Lower leg skin (tissue), 4 donors: Measurements from ENCODE around the gene AKR1C1. TPM values are rescaled to one million over a fixed set of nuclear protein-coding genes. Genes with fewer than 3 reads are reported as not detected.
"Not testable (repeated sequence)": the region's sequence is repeated elsewhere in the genome, so short reads cannot be mapped to it uniquely, and the experiment has no call there.

Source experiments
- DNase-seq, 2 donors: peaks; one replicate each; pipeline ENCODE4 v3.0.0-alpha.2; 2019; ENCODE audit warnings: low spot score in 2 of 2
- H3K4me3 ChIP-seq: fragments of 200-600 bp; sonication (generic); 2 replicates; pipeline ENCODE4 v1.5.1; 2017; ENCODE audit warnings: mild to moderate bottlenecking, low read depth; ENCODE audit not compliant: poor library complexity, severe bottlenecking
- CTCF ChIP-seq, 3 donors: fragments of 450-650 bp; IDR thresholded peaks; one replicate each; pipeline ENCODE4 v1.5.1; 2016; ENCODE audit warnings: antibody characterized with exemption in 3 of 3, mild to moderate bottlenecking in 3 of 3, moderate library complexity in 2 of 3
- POLR2A ChIP-seq, 2 donors: fragments of 450-650 bp; IDR thresholded peaks; one replicate each; pipeline ENCODE4 v1.6.1; 2016 to 2017; ENCODE audit warnings: antibody characterized with exemption in 2 of 2, mild to moderate bottlenecking in 1 of 2, moderate library complexity in 1 of 2
- WGBS, 2 donors: methylation state at CpG; one replicate each; pipeline ENCODE4 v1.1.5; 2018; 5-methylcytosine and 5-hydroxymethylcytosine counted together
- intact Hi-C: fragments of 100-400 bp; cut with DNase I; formaldehyde crosslinking; loops from one replicate; pipeline ENCODE4 v1.15.0; 2023; ENCODE audit warnings: low total_unique reads
- total RNA-seq, 4 donors: library from RNA; depleted of rRNA; stranded (reverse); fragments of >200 nt; gene quantifications; one replicate each; pipeline ENCODE4 v1.1.0, GENCODE V29; 2016

The AKR1C1 gene
- total RNA-seq, 4 donors from 2014 or later: 16.3 to 44.4 (median 31.3) TPM

GRCh38 chr10:4931587-4931986 lies 31.6 kb upstream of the AKR1C1 start:
- 81 to 82% methylated on average over 5 of the region's 5 CpGs for WGBS, 2 donors
- intact Hi-C loops: no loop called here
- no peak for DNase-seq

GRCh38 chr10:4934391-4934987 lies 28.7 kb upstream of the AKR1C1 start:
- TF ChIP-seq CTCF (IDR thresholded peaks at IDR 0.05): no peak
- TF ChIP-seq POLR2A (IDR thresholded peaks at IDR 0.05): no peak
- 88 to 96% methylated on average over 7 of the region's 7 CpGs for WGBS, 2 donors
- no peak for DNase-seq
- H3K4me3 ChIP-seq: no peak overlapping the region
- intact Hi-C loops: no loop called here

More at GRCh38 chr10:4931587-4931986, 31.6 kb upstream of the AKR1C1 start:
- no peak for TF ChIP-seq POLR2A (IDR thresholded peaks at IDR 0.05)
- H3K4me3 ChIP-seq: no peak overlapping the region

- intact Hi-C loops: no loop called here
- 98 to 100% methylated on average over 4 to 22 of the region's 23 CpGs for WGBS, 2 donors
- no peak overlapping the region for H3K4me3 ChIP-seq
- no peak for DNase-seq
- no peak for TF ChIP-seq POLR2A (IDR thresholded peaks at IDR 0.05)
Observed at GRCh38 chr10:4937346-4937745, 25.9 kb upstream of the AKR1C1 start.

GRCh38 chr10:4939224-4940072 lies 23.8 kb upstream of the AKR1C1 start:
- H3K4me3 ChIP-seq: no peak overlapping the region
- WGBS, 2 donors: 45 to 46% methylated on average over 7 of the region's 7 CpGs
- DNase-seq: no peak
- no peak for TF ChIP-seq CTCF (IDR thresholded peaks at IDR 0.05)
- no peak for TF ChIP-seq POLR2A (IDR thresholded peaks at IDR 0.05)
- intact Hi-C loops: no loop called here

- DNase-seq, H3K4me3 ChIP-seq, intact Hi-C loops: not testable (repeated sequence)
- WGBS, 2 donors: 47 to 69% methylated on average over 6 of the region's 6 CpGs
Observed at GRCh38 chr10:4940073-4940428, 23.2 kb upstream of the AKR1C1 start.

- DNase-seq, intact Hi-C loops, H3K4me3 ChIP-seq: not testable (repeated sequence)
- 93 to 100% methylated on average over 2 of the region's 2 CpGs for WGBS, 2 donors
Observed at GRCh38 chr10:4940909-4941308, 22.3 kb upstream of the AKR1C1 start.

- H3K4me3 ChIP-seq: no peak overlapping the region
- intact Hi-C loops: no loop called here
- 36 to 46% methylated on average over 5 of the region's 5 CpGs for WGBS, 2 donors
- TF ChIP-seq POLR2A (IDR thresholded peaks at IDR 0.05): no peak
- TF ChIP-seq CTCF (IDR thresholded peaks at IDR 0.05): no peak
- no peak for DNase-seq
Observed at GRCh38 chr10:4941540-4942330, 21.5 kb upstream of the AKR1C1 start.

- intact Hi-C loops: not testable (repeated sequence)
Observed at GRCh38 chr10:4942931-4943330, 20.3 kb upstream of the AKR1C1 start.

GRCh38 chr10:4943416-4943815 lies 19.8 kb upstream of the AKR1C1 start:
- intact Hi-C loops, DNase-seq, H3K4me3 ChIP-seq: not testable (repeated sequence)

More at GRCh38 chr10:4942931-4943330, 20.3 kb upstream of the AKR1C1 start:
- 42 to 48% methylated on average over 2 of the region's 2 CpGs for WGBS, 2 donors
- not testable (repeated sequence) for DNase-seq, H3K4me3 ChIP-seq
